Mucosa of gallbladder (tissue), 1 donor: ENCODE measurements around the gene EPHA10. TPM values are rescaled to one million over a fixed set of nuclear protein-coding genes. Genes with fewer than 3 reads are reported as not detected.

Experiments
- DNase-seq: peaks from one replicate; pipeline ENCODE4 v3.0.0-alpha.2; 2020; ENCODE audit warnings: low spot score
- total RNA-seq: library from RNA; stranded (reverse); gene quantifications from one replicate; pipeline ENCODE4 v1.2.1, GENCODE V29; 2021
- donor health status: DM: no; HTN: no; CAD: no.

The EPHA10 gene
- 8.5 TPM for total RNA-seq

- DNase-seq, result no peak
These were observed at the start of gene EPHA10 for GRCh38 chr1:37764888-37765441. Gene EPHA10 (minus strand): TSS chr1:37765120. CDS start chr1:37765066, 54 bp downstream.

GRCh38 chr1:37814252-37814651 is 49.3 kb upstream of the EPHA10 start:
- no peak for DNase-seq

- no peak for DNase-seq
These were observed 48.7 kb upstream of the EPHA10 start for GRCh38 chr1:37813529-37814145.

GRCh38 chr1:37811027-37811655 is 46.2 kb upstream of the EPHA10 start:
- DNase-seq, result peak; percentile 44

GRCh38 chr1:37809942-37810341 is 45.0 kb upstream of the EPHA10 start:
- no peak for DNase-seq

GRCh38 chr1:37808369-37809319 is 43.7 kb upstream of the EPHA10 start:
- peak; percentile 30 for DNase-seq

- peak; percentile 94 for DNase-seq
These were observed 42.8 kb upstream of the EPHA10 start, which contains the start of the genes C1orf122 and YRDC for GRCh38 chr1:37807555-37808368. Gene C1orf122 (plus strand): TSS chr1:37807790. CDS start chr1:37808405, 615 bp downstream. Gene YRDC (minus strand): TSS chr1:37808208. CDS start chr1:37808180, 28 bp downstream.

- no peak for DNase-seq
These were observed 42.3 kb upstream of the EPHA10 start for GRCh38 chr1:37807220-37807554.

- DNase-seq, result no peak
These were observed 37.5 kb upstream of the EPHA10 start for GRCh38 chr1:37802439-37802838.

- no peak for DNase-seq
These were observed 32.9 kb upstream of the EPHA10 start for GRCh38 chr1:37797750-37798345.

GRCh38 chr1:37795340-37796125 is 30.6 kb upstream of the EPHA10 start:
- peak; percentile 58 for DNase-seq

GRCh38 chr1:37794372-37795339 is 29.7 kb upstream of the EPHA10 start:
- no peak for DNase-seq

GRCh38 chr1:37793773-37794371 is 29.0 kb upstream of the EPHA10 start, which contains the start of gene MANEAL:
Gene MANEAL (plus strand): TSS chr1:37793847. CDS start chr1:37794183, 336 bp downstream.
- peak; percentile 27 for DNase-seq

- DNase-seq, result no peak
These were observed 28.2 kb upstream of the EPHA10 start for GRCh38 chr1:37792943-37793686.

GRCh38 chr1:37782491-37782890 is 17.6 kb upstream of the EPHA10 start:
- DNase-seq, result no peak

- DNase-seq, result no peak
These were observed 13.7 kb upstream of the EPHA10 start for GRCh38 chr1:37778654-37779053.

GRCh38 chr1:37776946-37777516 is 12.1 kb upstream of the EPHA10 start:
- DNase-seq, result no peak
